ENCODE results near the gene ANO2. TPM values are rescaled to one million over a fixed set of nuclear protein-coding genes. Genes with fewer than 3 reads are reported as not detected.
"Not testable (repeated sequence)": the region's sequence is repeated elsewhere in the genome, so short reads cannot be mapped to it uniquely, and the experiment has no call there.

The ANO2 gene
- polyA plus RNA-seq, 2 donors = 1.3 to 1.4 TPM

- H3K27me3 ChIP-seq (ENCODE audit: control insufficient read depth in 1 of 2, insufficient read depth in 2 of 2, low read length in 2 of 2); H3K27ac ChIP-seq (ENCODE audit: low read depth in 2 of 2, low read length in 1 of 2); H3K36me3 ChIP-seq (ENCODE audit: control insufficient read depth in 2 of 2, insufficient read depth in 2 of 2, low read length in 1 of 2); H3K9me3 ChIP-seq (ENCODE audit: control insufficient read depth in 2 of 2, insufficient read depth in 1 of 2, low read depth in 1 of 2, low read length in 1 of 2); H3K4me3 ChIP-seq (ENCODE audit: low read depth in 1 of 2, low read length in 2 of 2); H3K4me1 ChIP-seq (ENCODE audit: control insufficient read depth in 2 of 2, insufficient read depth in 2 of 2, low read length in 1 of 2): not testable (repeated sequence)
- 51 to 58% methylated on average over 3 of the region's 3 CpGs for WGBS, 2 donors
These were observed 119.3 kb downstream of the ANO2 start for GRCh38 chr12:5825761-5826160.

DNA sequence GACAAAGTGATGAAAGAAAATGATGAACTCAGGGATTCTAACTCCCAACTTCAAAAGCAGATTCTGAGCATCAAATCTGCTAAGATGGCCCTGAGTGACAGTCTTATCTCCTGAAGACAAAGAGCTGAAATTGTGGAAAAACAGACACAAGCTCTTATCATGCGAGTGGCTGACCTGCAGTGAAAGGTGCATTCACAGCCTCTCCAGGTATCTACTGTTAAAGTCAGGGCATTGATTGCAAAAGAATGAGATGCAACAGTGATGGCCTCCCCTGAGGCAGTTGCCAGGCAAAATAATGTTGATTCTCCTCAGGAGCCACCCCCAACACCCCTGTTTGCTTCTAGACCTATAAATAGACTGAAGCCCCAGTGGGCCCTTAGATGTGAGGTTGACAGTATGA is 126.2 kb downstream of the ANO2 start:
- H3K36me3 ChIP-seq (ENCODE audit: control insufficient read depth in 2 of 2, insufficient read depth in 2 of 2, low read length in 1 of 2); H3K27ac ChIP-seq (ENCODE audit: low read depth in 2 of 2, low read length in 1 of 2); H3K4me1 ChIP-seq (ENCODE audit: control insufficient read depth in 2 of 2, insufficient read depth in 2 of 2, low read length in 1 of 2); H3K4me3 ChIP-seq (ENCODE audit: low read depth in 1 of 2, low read length in 2 of 2); H3K27me3 ChIP-seq (ENCODE audit: control insufficient read depth in 1 of 2, insufficient read depth in 2 of 2, low read length in 2 of 2); H3K9me3 ChIP-seq (ENCODE audit: control insufficient read depth in 2 of 2, insufficient read depth in 1 of 2, low read depth in 1 of 2, low read length in 1 of 2): not testable (repeated sequence)
- WGBS, 2 donors = 83 to 87% methylated on average over 1 of the region's 1 CpG

DNA sequence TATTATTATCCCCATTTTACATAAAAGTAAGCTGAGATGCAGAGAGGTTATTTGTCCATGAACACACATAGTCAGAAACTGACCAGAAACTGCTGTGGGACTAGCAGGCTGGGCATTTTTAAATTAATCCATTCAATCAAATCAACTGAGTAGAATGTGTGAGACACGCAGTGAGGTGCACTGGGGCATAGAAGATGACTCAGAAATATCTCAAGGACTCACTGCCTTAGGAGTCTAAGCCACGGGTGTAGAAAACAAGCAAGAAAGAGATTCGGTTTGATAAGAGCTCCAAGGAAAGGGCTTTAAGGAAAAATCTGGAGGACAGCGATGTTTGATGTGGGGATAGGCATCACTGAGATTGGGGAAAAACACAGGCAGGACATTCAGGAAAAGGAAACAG is 127.8 kb downstream of the ANO2 start:
- no peaks in the 10 kb centered on the region for H3K4me1 ChIP-seq (ENCODE audit: control insufficient read depth in 2 of 2, insufficient read depth in 2 of 2, low read length in 1 of 2)
- H3K9me3 ChIP-seq (ENCODE audit: control insufficient read depth in 2 of 2, insufficient read depth in 1 of 2, low read depth in 1 of 2, low read length in 1 of 2) = no peaks in the 10 kb centered on the region
- no peak overlapping the region for H3K27ac ChIP-seq (ENCODE audit: low read depth in 2 of 2, low read length in 1 of 2)
- H3K27me3 ChIP-seq (ENCODE audit: control insufficient read depth in 1 of 2, insufficient read depth in 2 of 2, low read length in 2 of 2) = no peaks in the 10 kb centered on the region
- H3K36me3 ChIP-seq (ENCODE audit: control insufficient read depth in 2 of 2, insufficient read depth in 2 of 2, low read length in 1 of 2) = no peaks in the 10 kb centered on the region
- 73 to 75% methylated on average over 4 of the region's 4 CpGs for WGBS, 2 donors
- H3K4me3 ChIP-seq (ENCODE audit: low read depth in 1 of 2, low read length in 2 of 2) = no peak overlapping the region

DNA sequence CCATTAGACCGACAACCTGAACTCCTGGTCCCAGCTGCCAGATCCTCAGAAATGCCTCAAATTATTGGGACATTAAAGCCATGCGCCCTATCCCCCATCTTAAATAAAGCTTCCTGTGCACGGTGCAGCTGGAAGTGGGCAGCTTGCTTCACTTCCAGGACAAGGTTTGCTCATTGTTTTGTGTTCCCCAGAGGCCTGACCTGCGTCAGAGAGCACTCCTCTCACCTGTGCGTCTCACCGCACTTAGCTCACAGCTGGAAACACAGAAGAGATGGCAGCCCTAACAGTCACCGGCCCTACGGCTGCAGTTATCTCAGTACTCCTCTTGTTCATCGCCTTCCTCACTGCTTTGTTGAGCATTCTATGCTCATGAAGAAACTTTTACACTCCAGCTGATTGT is 135.5 kb downstream of the ANO2 start:
- H3K4me1 ChIP-seq (ENCODE audit: control insufficient read depth in 2 of 2, insufficient read depth in 2 of 2, low read length in 1 of 2) = no peaks in the 10 kb centered on the region
- H3K9me3 ChIP-seq (ENCODE audit: control insufficient read depth in 2 of 2, insufficient read depth in 1 of 2, low read depth in 1 of 2, low read length in 1 of 2) = no peaks in the 10 kb centered on the region
- 77 to 84% methylated on average over 9 of the region's 9 CpGs for WGBS, 2 donors
- H3K4me3 ChIP-seq (ENCODE audit: low read depth in 1 of 2, low read length in 2 of 2) = no peak overlapping the region
- H3K27me3 ChIP-seq (ENCODE audit: control insufficient read depth in 1 of 2, insufficient read depth in 2 of 2, low read length in 2 of 2) = peaks cover 0 to 5% of the 10 kb centered on the region in 2 donors
- H3K27ac ChIP-seq (ENCODE audit: low read depth in 2 of 2, low read length in 1 of 2) = no peak overlapping the region
- H3K36me3 ChIP-seq (ENCODE audit: control insufficient read depth in 2 of 2, insufficient read depth in 2 of 2, low read length in 1 of 2) = no peaks in the 10 kb centered on the region

DNA sequence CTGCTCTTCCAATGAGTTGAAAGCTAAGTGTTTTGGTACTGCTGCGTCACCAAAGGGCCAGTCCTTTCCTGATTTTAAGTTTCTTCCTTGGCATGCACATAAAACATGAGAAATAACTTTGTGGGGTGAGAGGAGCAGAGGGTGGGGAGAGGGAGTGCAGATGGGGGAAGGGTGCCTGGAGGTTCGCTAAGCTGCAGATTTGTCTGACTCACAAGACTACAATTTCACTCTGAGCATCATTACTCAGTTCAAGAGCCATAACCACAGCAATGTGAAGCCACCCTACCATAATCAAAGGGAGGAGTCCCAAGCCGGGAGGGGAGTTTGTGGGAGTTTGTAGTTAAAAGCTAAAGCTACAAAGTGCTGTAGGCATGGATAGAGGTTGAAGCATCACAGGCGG is 136.1 kb downstream of the ANO2 start:
- H3K27me3 ChIP-seq (ENCODE audit: control insufficient read depth in 1 of 2, insufficient read depth in 2 of 2, low read length in 2 of 2) = peaks cover 0 to 5% of the 10 kb centered on the region in 2 donors

DNA sequence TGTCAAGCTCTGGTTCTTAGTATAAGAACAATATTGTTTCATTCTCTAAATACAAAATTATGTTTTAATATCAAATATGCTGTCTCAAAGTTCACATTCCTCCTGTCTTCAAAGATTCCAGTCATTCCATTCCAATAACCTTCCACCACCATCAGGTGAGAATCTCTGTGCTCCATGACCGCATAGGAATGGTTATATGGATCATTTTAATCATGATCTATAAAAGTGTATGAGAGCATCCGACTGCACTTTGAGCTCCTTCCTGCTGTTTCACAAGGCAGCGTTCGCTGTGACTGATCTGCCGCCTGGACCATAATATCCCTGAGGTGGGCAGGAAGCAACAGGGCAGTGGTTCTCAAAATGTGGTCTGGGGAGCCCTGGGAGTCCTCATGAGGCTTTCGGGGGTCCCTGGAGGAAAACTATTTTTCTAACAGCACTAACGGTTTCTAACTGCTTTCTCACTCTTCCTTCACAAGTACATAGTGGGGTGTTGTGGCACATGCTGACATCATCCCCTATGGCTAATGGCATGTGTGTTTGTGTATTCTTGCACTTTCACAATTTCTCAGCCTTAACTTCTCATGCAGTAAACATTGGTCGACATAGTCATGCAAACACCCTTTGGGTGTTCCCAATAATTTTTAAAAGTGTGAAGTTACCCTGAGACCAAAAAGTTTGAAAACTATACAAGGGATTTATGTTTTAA is 137.4 kb downstream of the ANO2 start:
- H3K36me3 ChIP-seq (ENCODE audit: control insufficient read depth in 2 of 2, insufficient read depth in 2 of 2, low read length in 1 of 2) = no peaks in the 10 kb centered on the region
- no peaks in the 10 kb centered on the region for H3K9me3 ChIP-seq (ENCODE audit: control insufficient read depth in 2 of 2, insufficient read depth in 1 of 2, low read depth in 1 of 2, low read length in 1 of 2)
- H3K4me1 ChIP-seq (ENCODE audit: control insufficient read depth in 2 of 2, insufficient read depth in 2 of 2, low read length in 1 of 2) = no peaks in the 10 kb centered on the region
- peaks cover 0 to 5% of the 10 kb centered on the region in 2 donors for H3K27me3 ChIP-seq (ENCODE audit: control insufficient read depth in 1 of 2, insufficient read depth in 2 of 2, low read length in 2 of 2)
- WGBS, 2 donors = 72 to 80% methylated on average over 8 of the region's 8 CpGs
- no peak overlapping the region for H3K4me3 ChIP-seq (ENCODE audit: low read depth in 1 of 2, low read length in 2 of 2)
- H3K27ac ChIP-seq (ENCODE audit: low read depth in 2 of 2, low read length in 1 of 2) = no peak overlapping the region

More for the DNA sequence above, 136.1 kb downstream of the ANO2 start:
- Histone ChIP-seq H3K36me3 (ENCODE audit: control insufficient read depth in 2 of 2, insufficient read depth in 2 of 2, low read length in 1 of 2) (no peaks in the 10 kb centered on the region), H3K4me3 (ENCODE audit: low read depth in 1 of 2, low read length in 2 of 2) (no peak overlapping the region), H3K9me3 (ENCODE audit: control insufficient read depth in 2 of 2, insufficient read depth in 1 of 2, low read depth in 1 of 2, low read length in 1 of 2) (no peaks in the 10 kb centered on the region), H3K27ac (ENCODE audit: low read depth in 2 of 2, low read length in 1 of 2) (no peak overlapping the region), H3K4me1 (ENCODE audit: control insufficient read depth in 2 of 2, insufficient read depth in 2 of 2, low read length in 1 of 2) (no peaks in the 10 kb centered on the region)
- 76% methylated on average over 4 of the region's 4 CpGs for WGBS, 2 donors

GRCh38 chr12:5807090-5807414 is 138.0 kb downstream of the ANO2 start:
- no peak overlapping the region for H3K4me3 ChIP-seq (ENCODE audit: low read depth in 1 of 2, low read length in 2 of 2)
- 86 to 88% methylated on average over 6 of the region's 6 CpGs for WGBS, 2 donors
- H3K9me3 ChIP-seq (ENCODE audit: control insufficient read depth in 2 of 2, insufficient read depth in 1 of 2, low read depth in 1 of 2, low read length in 1 of 2) = no peaks in the 10 kb centered on the region
- H3K27me3 ChIP-seq (ENCODE audit: control insufficient read depth in 1 of 2, insufficient read depth in 2 of 2, low read length in 2 of 2) = peaks cover 0 to 5% of the 10 kb centered on the region in 2 donors
- H3K36me3 ChIP-seq (ENCODE audit: control insufficient read depth in 2 of 2, insufficient read depth in 2 of 2, low read length in 1 of 2) = no peaks in the 10 kb centered on the region
- H3K27ac ChIP-seq (ENCODE audit: low read depth in 2 of 2, low read length in 1 of 2) = no peak overlapping the region
- no peaks in the 10 kb centered on the region for H3K4me1 ChIP-seq (ENCODE audit: control insufficient read depth in 2 of 2, insufficient read depth in 2 of 2, low read length in 1 of 2)

GRCh38 chr12:5806371-5807089 is 138.5 kb downstream of the ANO2 start:
- Histone ChIP-seq H3K4me1 (ENCODE audit: control insufficient read depth in 2 of 2, insufficient read depth in 2 of 2, low read length in 1 of 2) (no peaks in the 10 kb centered on the region), H3K27me3 (ENCODE audit: control insufficient read depth in 1 of 2, insufficient read depth in 2 of 2, low read length in 2 of 2) (peaks cover 0 to 5% of the 10 kb centered on the region in 2 donors), H3K36me3 (ENCODE audit: control insufficient read depth in 2 of 2, insufficient read depth in 2 of 2, low read length in 1 of 2) (no peaks in the 10 kb centered on the region), H3K4me3 (ENCODE audit: low read depth in 1 of 2, low read length in 2 of 2) (no peak overlapping the region), H3K9me3 (ENCODE audit: control insufficient read depth in 2 of 2, insufficient read depth in 1 of 2, low read depth in 1 of 2, low read length in 1 of 2) (no peaks in the 10 kb centered on the region), H3K27ac (ENCODE audit: low read depth in 2 of 2, low read length in 1 of 2) (no peak overlapping the region)
- 76 to 81% methylated on average over 10 of the region's 10 CpGs for WGBS, 2 donors

GRCh38 chr12:5803532-5803931 is 141.5 kb downstream of the ANO2 start:
- no peaks in the 10 kb centered on the region for H3K36me3 ChIP-seq (ENCODE audit: control insufficient read depth in 2 of 2, insufficient read depth in 2 of 2, low read length in 1 of 2)
- no peak overlapping the region for H3K4me3 ChIP-seq (ENCODE audit: low read depth in 1 of 2, low read length in 2 of 2)
- no peaks in the 10 kb centered on the region for H3K4me1 ChIP-seq (ENCODE audit: control insufficient read depth in 2 of 2, insufficient read depth in 2 of 2, low read length in 1 of 2)
- H3K27me3 ChIP-seq (ENCODE audit: control insufficient read depth in 1 of 2, insufficient read depth in 2 of 2, low read length in 2 of 2) = no peaks in the 10 kb centered on the region
- H3K27ac ChIP-seq (ENCODE audit: low read depth in 2 of 2, low read length in 1 of 2) = no peak overlapping the region
- no peaks in the 10 kb centered on the region for H3K9me3 ChIP-seq (ENCODE audit: control insufficient read depth in 2 of 2, insufficient read depth in 1 of 2, low read depth in 1 of 2, low read length in 1 of 2)
- 79 to 86% methylated on average over 7 of the region's 7 CpGs for WGBS, 2 donors
